GM19351 (cell line): ENCODE data around the gene KCND2.

Source experiments
- ATAC-seq: cut with Tn5 transposase; IDR thresholded peaks from one replicate; pipeline ENCODE4 v1.9.1; 2021; ENCODE audit warnings: mild to moderate bottlenecking, moderate library complexity; ENCODE audit not compliant: unreplicated experiment

KCND2 gene

GRCh38 chr7:120405652-120406051 lies 132.7 kb downstream of the KCND2 start:
- no peak for ATAC-seq

- ATAC-seq, result no peak
Observed at GRCh38 chr7:120407010-120407409, 134.0 kb downstream of the KCND2 start.

- peak; percentile 85 for ATAC-seq
Observed at GRCh38 chr7:120412139-120413050, 139.4 kb downstream of the KCND2 start.

GRCh38 chr7:120413164-120413563 lies 140.2 kb downstream of the KCND2 start:
- ATAC-seq, result no peak

GRCh38 chr7:120417244-120417979 lies 144.4 kb downstream of the KCND2 start:
- no peak for ATAC-seq

GRCh38 chr7:120421151-120421651 lies 148.2 kb downstream of the KCND2 start:
- ATAC-seq, result peak; percentile 97

GRCh38 chr7:120431016-120431415 lies 158.0 kb downstream of the KCND2 start:
- ATAC-seq, result no peak

GRCh38 chr7:120436487-120437060 lies 163.6 kb downstream of the KCND2 start:
- ATAC-seq, result peak; percentile 44

GRCh38 chr7:120441850-120442249 lies 168.9 kb downstream of the KCND2 start:
- peak; percentile 86 for ATAC-seq

- ATAC-seq, result peak; percentile 56
Observed at GRCh38 chr7:120442838-120443237, 169.9 kb downstream of the KCND2 start.

- ATAC-seq, result no peak
Observed at GRCh38 chr7:120444650-120445049, 171.7 kb downstream of the KCND2 start.

- ATAC-seq, result no peak
Observed at GRCh38 chr7:120445276-120445675, 172.3 kb downstream of the KCND2 start.

- no peak for ATAC-seq
Observed at GRCh38 chr7:120452665-120453064, 179.7 kb downstream of the KCND2 start.

- ATAC-seq, result no peak
Observed at GRCh38 chr7:120456699-120457098, 183.7 kb downstream of the KCND2 start.

GRCh38 chr7:120460949-120461348 lies 188.0 kb downstream of the KCND2 start:
- no peak for ATAC-seq

- ATAC-seq, result no peak
Observed at GRCh38 chr7:120462991-120463390, 190.0 kb downstream of the KCND2 start.

GRCh38 chr7:120464104-120464503 lies 191.1 kb downstream of the KCND2 start:
- ATAC-seq, result no peak

GRCh38 chr7:120467676-120468075 lies 194.7 kb downstream of the KCND2 start:
- ATAC-seq, result no peak

- no peak for ATAC-seq
Observed at GRCh38 chr7:120468611-120469010, 195.6 kb downstream of the KCND2 start.

- no peak for ATAC-seq
Observed at GRCh38 chr7:120472892-120473291, 199.9 kb downstream of the KCND2 start.

GRCh38 chr7:120473352-120473751 lies 200.4 kb downstream of the KCND2 start:
- no peak for ATAC-seq
